Gastrocnemius medialis (tissue), 4 donors: ENCODE measurements around the gene AP1M2. TPM values are rescaled to one million over a fixed set of nuclear protein-coding genes. Genes with fewer than 3 reads are reported as not detected.

ENCODE experiments used
- ATAC-seq, 2 donors: fragments of 150-250 bp; one replicate each; pipeline ENCODE4 v1.9.1; 2016
- DNase-seq, 2 donors: peaks; one replicate each; pipeline ENCODE4 v3.0.0-alpha.2; 2019
- H3K27ac ChIP-seq, 4 donors: fragments of 200-600 bp; sonication (generic); 1 replicate in 1 of 4; 2 replicates in 3 of 4; pipeline ENCODE4 v1.5.1; 2016 to 2018; ENCODE audit warnings: mild to moderate bottlenecking in 2 of 4, moderate library complexity in 1 of 4
- H3K27me3 ChIP-seq, 3 donors: fragments of 200-600 bp; sonication (generic) in 2 of 3; 1 replicate in 1 of 3; 2 replicates in 2 of 3; pipeline versions ENCODE4 v1.5.1 to v1.6.0; 2016 to 2019; ENCODE audit warnings: mild to moderate bottlenecking in 1 of 3, moderate library complexity in 1 of 3
- H3K36me3 ChIP-seq, 2 donors: fragments of 200-600 bp; sonication (generic) in 1 of 2; one replicate each; pipeline ENCODE4 v1.5.1; 2017 to 2018
- H3K4me1 ChIP-seq, 2 donors: fragments of 200-600 bp; sonication (generic) in 1 of 2; one replicate each; pipeline ENCODE4 v1.5.1; 2016 to 2017; ENCODE audit warnings: mild to moderate bottlenecking in 2 of 2
- H3K4me3 ChIP-seq, 4 donors: fragments of 200-600 bp; sonication (generic) in 3 of 4; 1 replicate in 1 of 4; 2 replicates in 3 of 4; pipeline ENCODE4 v1.5.1; 2016 to 2019; ENCODE audit warnings: mild to moderate bottlenecking in 2 of 4
- H3K9me3 ChIP-seq, 3 donors: fragments of 200-600 bp; sonication (generic) in 2 of 3; 1 replicate in 1 of 3; 2 replicates in 2 of 3; pipeline ENCODE4 v1.5.1; 2016 to 2019
- POLR2A ChIP-seq, 2 donors: fragments of 450-650 bp; IDR thresholded peaks; one replicate each; pipeline ENCODE4 v1.6.1; 2017; ENCODE audit warnings: antibody characterized with exemption in 2 of 2, mild to moderate bottlenecking in 2 of 2, moderate library complexity in 2 of 2
- in situ Hi-C, 4 donors: fragments of 200-750 bp; cut with MboI; loops; one replicate each; pipeline versions ENCODE4 v1.15.0 to v1.8.0; 2017; ENCODE audit warnings: low sequenced_read_pairs in 4 of 4
- intact Hi-C: fragments of 100-400 bp; cut with DNase I; formaldehyde crosslinking; loops from one replicate; pipeline ENCODE4 v1.15.1; 2023; ENCODE audit warnings: low total_unique reads
- total RNA-seq, 4 donors: library from RNA; depleted of rRNA; stranded (reverse); fragments of >200 nt; gene quantifications; one replicate each; pipeline versions ENCODE4 v1.1.0 to v1.2.3, GENCODE V29; 2016
- TF ChIP-seq, protein P1 (sequence below), 5 experiments: fragments of 450-650 bp in 3 of 5; fragments of 200-600 bp in 2 of 5; sonication (generic) in 2 of 5; IDR thresholded peaks in 4 of 5; conservative IDR thresholded peaks in 1 of 5; 1 replicate in 4 of 5; 2 replicates in 1 of 5; pipeline ENCODE4 v1.5.1; 2016 to 2019; ENCODE audit warnings: antibody characterized with exemption in 5 of 5, mild to moderate bottlenecking in 3 of 5, moderate library complexity in 3 of 5

AP1M2 gene
- total RNA-seq, 4 donors from 2014 or later, result 0.32 TPM; not detected in 3

DNA sequence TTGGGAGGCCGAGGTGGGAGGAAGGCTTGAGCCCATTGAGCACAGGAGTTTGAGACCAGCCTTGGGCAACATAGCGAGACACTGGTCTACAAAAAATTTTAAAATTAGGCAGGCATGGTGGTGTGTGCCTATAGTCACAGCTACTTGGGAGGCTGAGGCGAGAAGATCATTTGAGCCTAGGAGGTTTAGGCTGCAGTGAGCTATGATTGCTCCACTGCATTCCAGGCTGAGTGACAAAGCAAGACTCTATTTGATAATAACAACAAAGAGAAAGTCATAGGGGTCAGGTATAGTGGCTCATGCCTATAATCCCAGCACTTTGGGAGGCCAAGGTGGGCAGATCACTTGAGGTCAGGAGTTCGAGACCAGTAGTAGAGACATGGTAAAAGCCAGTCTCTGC is 33.7 kb upstream of the AP1M2 start:
- ATAC-seq (no peak), DNase-seq (no peak)
- H3K27ac ChIP-seq, result peak overlapping the region in 3 of 4 donors; percentile 31 to 88 (median 49)
- no peaks in the 10 kb centered on the region for H3K27me3 ChIP-seq
- intact Hi-C loops, result no loop called here
- in situ Hi-C loops, result no loop called here
- no peaks in the 10 kb centered on the region for H3K9me3 ChIP-seq
- no peaks in the 10 kb centered on the region for H3K36me3 ChIP-seq
- H3K4me3 ChIP-seq, result no peak overlapping the region
- no peak for TF ChIP-seq POLR2A (IDR thresholded peaks at IDR 0.05)
- TF ChIP-seq, protein P1, sequence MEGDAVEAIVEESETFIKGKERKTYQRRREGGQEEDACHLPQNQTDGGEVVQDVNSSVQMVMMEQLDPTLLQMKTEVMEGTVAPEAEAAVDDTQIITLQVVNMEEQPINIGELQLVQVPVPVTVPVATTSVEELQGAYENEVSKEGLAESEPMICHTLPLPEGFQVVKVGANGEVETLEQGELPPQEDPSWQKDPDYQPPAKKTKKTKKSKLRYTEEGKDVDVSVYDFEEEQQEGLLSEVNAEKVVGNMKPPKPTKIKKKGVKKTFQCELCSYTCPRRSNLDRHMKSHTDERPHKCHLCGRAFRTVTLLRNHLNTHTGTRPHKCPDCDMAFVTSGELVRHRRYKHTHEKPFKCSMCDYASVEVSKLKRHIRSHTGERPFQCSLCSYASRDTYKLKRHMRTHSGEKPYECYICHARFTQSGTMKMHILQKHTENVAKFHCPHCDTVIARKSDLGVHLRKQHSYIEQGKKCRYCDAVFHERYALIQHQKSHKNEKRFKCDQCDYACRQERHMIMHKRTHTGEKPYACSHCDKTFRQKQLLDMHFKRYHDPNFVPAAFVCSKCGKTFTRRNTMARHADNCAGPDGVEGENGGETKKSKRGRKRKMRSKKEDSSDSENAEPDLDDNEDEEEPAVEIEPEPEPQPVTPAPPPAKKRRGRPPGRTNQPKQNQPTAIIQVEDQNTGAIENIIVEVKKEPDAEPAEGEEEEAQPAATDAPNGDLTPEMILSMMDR (IDR thresholded peaks at IDR 0.05 in 4 of 5, conservative IDR thresholded peaks at IDR 0.05 in 1 of 5), result no peak
- H3K4me1 ChIP-seq, result peaks cover 18 to 48% of the 10 kb centered on the region in 2 donors

DNA sequence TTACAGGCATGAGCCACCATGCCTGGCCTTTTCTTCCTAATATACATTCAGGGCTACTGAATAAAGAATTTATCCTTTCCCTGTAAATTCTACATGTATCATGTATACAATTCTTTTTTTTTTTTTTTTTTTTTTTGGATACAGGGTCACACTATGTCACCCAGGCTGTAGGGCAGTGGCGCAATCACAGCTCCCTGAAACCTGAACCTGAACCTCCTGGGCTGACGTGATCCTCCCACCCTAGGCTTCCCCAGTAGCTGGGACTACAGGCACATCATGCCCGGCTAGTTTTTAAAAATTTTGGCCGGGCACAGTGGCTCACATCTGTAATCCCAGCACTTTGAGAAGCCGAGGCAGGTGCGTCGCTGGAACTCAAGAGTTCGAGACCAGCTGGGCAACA is 31.7 kb upstream of the AP1M2 start:
- no peaks in the 10 kb centered on the region for H3K9me3 ChIP-seq
- intact Hi-C loops, result no loop called here
- H3K27ac ChIP-seq, result peak overlapping the region; percentile 64 to 88 (median 72)
- in situ Hi-C loops, result no loop called here
- H3K4me1 ChIP-seq, result peaks cover 6 to 38% of the 10 kb centered on the region in 2 donors
- H3K4me3 ChIP-seq, result no peak overlapping the region
- no peaks in the 10 kb centered on the region for H3K27me3 ChIP-seq
- DNase-seq (peak in 1 of 2 donors; percentile 85), ATAC-seq (peak; percentile 64 to 83)
- H3K36me3 ChIP-seq, result no peaks in the 10 kb centered on the region
- no peak for TF ChIP-seq POLR2A (IDR thresholded peaks at IDR 0.05)
- TF ChIP-seq, protein P1 (IDR thresholded peaks at IDR 0.05 in 4 of 5, conservative IDR thresholded peaks at IDR 0.05 in 1 of 5), result no peak

DNA sequence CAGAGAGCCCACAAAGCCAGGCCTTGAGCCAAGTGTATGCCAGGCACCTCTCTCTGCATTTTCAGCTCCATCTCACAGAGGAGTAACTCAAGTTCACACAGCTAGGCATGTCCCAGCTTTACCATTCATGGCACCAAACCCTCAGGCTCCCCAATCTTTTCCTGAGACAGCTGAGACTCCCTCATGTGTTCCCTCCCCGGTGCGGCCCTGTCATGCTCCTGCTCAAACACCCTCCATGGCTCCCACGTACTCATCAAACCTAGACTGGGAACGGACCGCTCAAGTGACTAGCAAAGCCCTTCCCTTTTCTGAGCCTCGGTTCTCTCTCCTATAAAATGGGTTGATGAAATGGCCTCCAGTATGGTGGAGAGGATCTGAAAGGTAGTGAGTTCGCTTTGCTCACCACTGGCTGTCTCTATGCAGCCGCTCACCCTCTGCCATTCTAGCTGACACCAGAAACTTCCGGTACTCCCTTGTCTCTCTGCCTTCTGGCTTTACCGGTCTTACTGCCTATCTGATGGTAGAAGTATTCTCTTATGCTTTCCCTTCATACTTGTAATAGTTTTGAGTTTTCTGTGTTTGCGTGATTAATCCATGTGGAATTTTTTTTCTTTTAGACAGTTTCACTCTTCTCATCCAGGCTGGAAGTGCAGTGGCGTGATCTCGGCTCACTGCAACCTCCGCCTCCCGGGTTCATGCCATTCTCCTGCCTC is 30.5 kb upstream of the AP1M2 start:
- no peaks in the 10 kb centered on the region for H3K36me3 ChIP-seq
- no peaks in the 10 kb centered on the region for H3K9me3 ChIP-seq
- intact Hi-C loops (no loop called here), in situ Hi-C loops (no loop called here)
- TF ChIP-seq, protein P1 (IDR thresholded peaks at IDR 0.05 in 4 of 5, conservative IDR thresholded peaks at IDR 0.05 in 1 of 5), result no peak
- TF ChIP-seq POLR2A (IDR thresholded peaks at IDR 0.05), result no peak
- no peaks in the 10 kb centered on the region for H3K27me3 ChIP-seq
- ATAC-seq (no peak), DNase-seq (no peak)
- peaks cover 12 to 36% of the 10 kb centered on the region in 2 donors for H3K4me1 ChIP-seq
- peak overlapping the region; percentile 55 to 88 (median 78) for H3K27ac ChIP-seq
- H3K4me3 ChIP-seq, result no peak overlapping the region

DNA sequence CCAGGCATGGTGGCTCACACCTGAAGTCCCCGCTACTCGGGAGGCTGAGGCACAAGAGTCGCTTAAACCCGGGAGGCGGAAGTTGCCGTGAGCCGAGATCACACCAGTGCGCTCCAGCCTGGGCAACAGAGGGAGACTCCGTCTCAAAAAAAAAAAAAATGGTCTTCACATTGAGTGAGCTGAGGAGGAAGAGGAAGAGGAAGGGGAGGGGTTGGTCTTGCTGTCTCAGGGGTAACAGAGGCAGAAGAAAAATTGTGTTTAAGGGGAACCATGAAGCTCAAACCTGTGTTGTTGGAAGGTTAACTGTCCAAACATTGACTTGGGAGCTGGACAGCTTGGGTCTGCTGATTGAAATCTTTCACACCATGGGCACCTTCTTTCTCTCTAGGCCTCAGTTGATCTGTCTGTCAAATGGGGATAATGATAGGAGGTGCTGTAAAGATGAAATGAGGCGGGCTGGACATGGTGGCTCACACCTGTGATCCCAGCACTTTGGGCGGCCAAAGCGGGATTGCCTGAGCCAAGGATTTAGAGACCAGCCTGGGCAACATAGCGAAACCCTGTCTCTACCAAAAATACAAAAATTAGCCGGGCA is 28.4 kb upstream of the AP1M2 start:
- peak overlapping the region; percentile 55 to 88 (median 78) for H3K27ac ChIP-seq
- peaks cover 21 to 44% of the 10 kb centered on the region in 2 donors for H3K4me1 ChIP-seq
- no peak overlapping the region for H3K4me3 ChIP-seq
- no peak for ATAC-seq
- no peaks in the 10 kb centered on the region for H3K36me3 ChIP-seq
- H3K27me3 ChIP-seq, result no peaks in the 10 kb centered on the region
- DNase-seq, result no peak
- intact Hi-C loops, result no loop called here
- TF ChIP-seq, protein P1 (IDR thresholded peaks at IDR 0.05 in 4 of 5, conservative IDR thresholded peaks at IDR 0.05 in 1 of 5), result no peak
- no peak for TF ChIP-seq POLR2A (IDR thresholded peaks at IDR 0.05)
- in situ Hi-C loops, result no loop called here
- no peaks in the 10 kb centered on the region for H3K9me3 ChIP-seq
